ENCODE data around the gene ZFHX3. TPM values are rescaled to one million over a fixed set of nuclear protein-coding genes. Genes with fewer than 3 reads are reported as not detected.

ZFHX3 gene
- polyA plus RNA-seq, 4 donors, result 0.45 to 12.8 (median 2.7) TPM

- Histone ChIP-seq H3K4me1 (ENCODE audit: control insufficient read depth in 3 of 3, insufficient read depth in 2 of 3, low read depth in 1 of 3, low read length in 2 of 3) (peaks cover 0 to 27% (median 2%) of the 10 kb centered on the region in 3 donors), H3K27me3 (ENCODE audit: control insufficient read depth in 3 of 3, insufficient read depth in 3 of 3, low read length in 3 of 3) (no peaks in the 10 kb centered on the region), H3K9me3 (ENCODE audit: control insufficient read depth in 2 of 2, insufficient read depth in 1 of 2, low read depth in 1 of 2, low read length in 1 of 2) (no peaks in the 10 kb centered on the region), H3K4me3 (ENCODE audit: low read depth in 1 of 3, low read length in 3 of 3) (no peak overlapping the region), H3K36me3 (ENCODE audit: control insufficient read depth in 3 of 3, insufficient read depth in 2 of 3, low read depth in 1 of 3, low read length in 3 of 3) (peaks cover 0 to 5% (median 0%) of the 10 kb centered on the region in 3 donors), H3K27ac (ENCODE audit: low read depth in 1 of 3, low read length in 2 of 3) (no peak overlapping the region)
- DNase-seq, result no peak
- 82 to 92% (median 92%) methylated on average over 4 of the region's 4 CpGs for WGBS, 3 donors
- FAIRE-seq, result no peak
Measured at GRCh38 chr16:73041676-73042075, 6.3 kb downstream of the ZFHX3 start.

DNA sequence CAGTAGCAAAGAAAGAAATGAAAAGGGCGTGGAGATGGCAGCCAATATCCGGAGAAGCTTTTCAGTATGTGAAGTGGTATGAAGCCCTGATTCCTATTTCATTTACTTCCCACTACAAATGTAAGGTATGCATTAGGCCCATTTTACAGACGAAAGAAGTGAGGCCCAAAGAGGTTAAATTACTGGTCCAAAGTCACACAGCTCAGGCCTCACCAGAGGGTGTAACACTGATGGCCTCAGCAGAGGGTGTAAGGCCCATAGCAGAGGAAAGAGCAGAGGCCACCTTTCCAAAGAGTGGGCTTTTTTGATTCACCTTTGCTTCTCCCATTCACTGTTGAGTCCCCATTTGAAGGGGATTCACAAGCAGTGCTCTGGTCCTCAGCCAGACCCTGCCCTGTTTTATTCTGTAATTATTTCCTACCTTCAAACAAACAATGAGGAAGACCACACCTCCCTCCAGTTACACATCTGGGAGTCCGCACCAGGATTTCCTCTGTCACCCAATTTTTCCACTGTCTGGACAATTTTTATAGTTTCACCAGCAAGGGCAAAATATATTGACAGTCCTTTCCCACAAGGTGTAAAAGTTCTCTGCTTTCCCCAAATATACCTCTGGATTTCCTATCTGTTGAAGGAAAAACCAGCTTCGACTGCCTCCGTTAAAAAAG lies 7.1 kb downstream of the ZFHX3 start:
- H3K9me3 ChIP-seq (ENCODE audit: control insufficient read depth in 2 of 2, insufficient read depth in 1 of 2, low read depth in 1 of 2, low read length in 1 of 2), result no peaks in the 10 kb centered on the region
- H3K4me1 ChIP-seq (ENCODE audit: control insufficient read depth in 3 of 3, insufficient read depth in 2 of 3, low read depth in 1 of 3, low read length in 2 of 3), result peaks cover 0 to 27% (median 3%) of the 10 kb centered on the region in 3 donors
- 85 to 94% (median 92%) methylated on average over 6 of the region's 6 CpGs for WGBS, 3 donors
- no peak for DNase-seq
- no peak overlapping the region for H3K4me3 ChIP-seq (ENCODE audit: low read depth in 1 of 3, low read length in 3 of 3)
- H3K27me3 ChIP-seq (ENCODE audit: control insufficient read depth in 3 of 3, insufficient read depth in 3 of 3, low read length in 3 of 3), result no peaks in the 10 kb centered on the region
- no peak overlapping the region for H3K27ac ChIP-seq (ENCODE audit: low read depth in 1 of 3, low read length in 2 of 3)
- no peak for FAIRE-seq
- H3K36me3 ChIP-seq (ENCODE audit: control insufficient read depth in 3 of 3, insufficient read depth in 2 of 3, low read depth in 1 of 3, low read length in 3 of 3), result peaks cover 0 to 5% (median 0%) of the 10 kb centered on the region in 3 donors

- H3K36me3 ChIP-seq (ENCODE audit: control insufficient read depth in 3 of 3, insufficient read depth in 2 of 3, low read depth in 1 of 3, low read length in 3 of 3), result peaks cover 0 to 5% (median 0%) of the 10 kb centered on the region in 3 donors
- peaks cover 0 to 30% (median 3%) of the 10 kb centered on the region in 3 donors for H3K4me1 ChIP-seq (ENCODE audit: control insufficient read depth in 3 of 3, insufficient read depth in 2 of 3, low read depth in 1 of 3, low read length in 2 of 3)
- H3K9me3 ChIP-seq (ENCODE audit: control insufficient read depth in 2 of 2, insufficient read depth in 1 of 2, low read depth in 1 of 2, low read length in 1 of 2), result no peaks in the 10 kb centered on the region
- no peaks in the 10 kb centered on the region for H3K27me3 ChIP-seq (ENCODE audit: control insufficient read depth in 3 of 3, insufficient read depth in 3 of 3, low read length in 3 of 3)
- 79 to 86% (median 85%) methylated on average over 6 of the region's 6 CpGs for WGBS, 3 donors
- DNase-seq (no peak), FAIRE-seq (no peak)
- H3K27ac ChIP-seq (ENCODE audit: low read depth in 1 of 3, low read length in 2 of 3), result no peak overlapping the region
- H3K4me3 ChIP-seq (ENCODE audit: low read depth in 1 of 3, low read length in 3 of 3), result no peak overlapping the region
Measured at GRCh38 chr16:73040136-73040535, 7.8 kb downstream of the ZFHX3 start.

DNA sequence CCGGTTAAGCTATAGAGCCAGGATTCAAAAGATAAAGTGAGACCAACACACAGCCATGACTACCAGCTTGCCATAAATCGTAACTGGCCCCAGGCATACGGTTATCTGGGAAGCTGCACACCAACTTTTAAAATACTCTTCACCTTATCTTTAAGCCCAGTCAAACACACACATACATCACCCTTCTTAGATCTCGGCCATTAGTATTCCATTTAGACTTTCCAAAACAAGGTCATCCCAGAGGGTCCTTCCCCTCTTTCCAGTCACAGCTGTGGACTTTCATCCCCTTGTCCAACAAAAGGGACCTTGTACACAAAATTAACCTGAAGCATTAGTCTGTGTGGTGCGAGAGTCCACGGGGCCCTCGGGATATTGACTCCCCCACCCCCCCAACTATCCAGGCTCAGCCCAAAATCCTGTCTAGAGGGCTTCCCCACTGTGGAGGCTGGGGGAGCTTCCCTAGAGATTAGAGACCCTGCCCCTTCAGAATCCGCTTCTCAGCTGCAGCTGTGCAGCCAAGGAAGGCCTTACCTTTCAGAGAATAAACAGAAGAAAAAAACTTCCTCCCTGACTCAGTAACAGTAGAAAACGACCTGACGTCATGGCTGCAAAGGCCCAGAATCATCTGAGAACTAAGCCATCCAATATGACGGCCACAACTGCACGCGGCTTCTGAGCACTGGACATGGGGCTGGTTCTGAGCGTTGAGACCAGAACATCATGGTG lies 9.9 kb downstream of the ZFHX3 start:
- peak overlapping the region in 1 of 3 donors; percentile 8 for H3K27ac ChIP-seq (ENCODE audit: low read depth in 1 of 3, low read length in 2 of 3)
- 59 to 71% (median 70%) methylated on average over 14 of the region's 14 CpGs for WGBS, 3 donors
- FAIRE-seq, result no peak
- H3K36me3 ChIP-seq (ENCODE audit: control insufficient read depth in 3 of 3, insufficient read depth in 2 of 3, low read depth in 1 of 3, low read length in 3 of 3), result peaks cover 0 to 12% (median 0%) of the 10 kb centered on the region in 3 donors
- peak in 1 of 2 donors; percentile 57 for DNase-seq
- H3K4me3 ChIP-seq (ENCODE audit: low read depth in 1 of 3, low read length in 3 of 3), result no peak overlapping the region
- no peaks in the 10 kb centered on the region for H3K27me3 ChIP-seq (ENCODE audit: control insufficient read depth in 3 of 3, insufficient read depth in 3 of 3, low read length in 3 of 3)
- H3K9me3 ChIP-seq (ENCODE audit: control insufficient read depth in 2 of 2, insufficient read depth in 1 of 2, low read depth in 1 of 2, low read length in 1 of 2), result no peaks in the 10 kb centered on the region
- H3K4me1 ChIP-seq (ENCODE audit: control insufficient read depth in 3 of 3, insufficient read depth in 2 of 3, low read depth in 1 of 3, low read length in 2 of 3), result peaks cover 0 to 37% (median 3%) of the 10 kb centered on the region in 3 donors

GRCh38 chr16:73037331-73037745 lies 10.6 kb downstream of the ZFHX3 start:
- no peaks in the 10 kb centered on the region for H3K9me3 ChIP-seq (ENCODE audit: control insufficient read depth in 2 of 2, insufficient read depth in 1 of 2, low read depth in 1 of 2, low read length in 1 of 2)
- no peak for DNase-seq
- peaks cover 0 to 7% (median 0%) of the 10 kb centered on the region in 3 donors for H3K36me3 ChIP-seq (ENCODE audit: control insufficient read depth in 3 of 3, insufficient read depth in 2 of 3, low read depth in 1 of 3, low read length in 3 of 3)
- H3K27me3 ChIP-seq (ENCODE audit: control insufficient read depth in 3 of 3, insufficient read depth in 3 of 3, low read length in 3 of 3), result no peaks in the 10 kb centered on the region
- WGBS, 3 donors, result 50 to 73% (median 56%) methylated on average over 5 of the region's 5 CpGs
- H3K4me1 ChIP-seq (ENCODE audit: control insufficient read depth in 3 of 3, insufficient read depth in 2 of 3, low read depth in 1 of 3, low read length in 2 of 3), result peaks cover 0 to 43% (median 7%) of the 10 kb centered on the region in 3 donors
- peak overlapping the region in 1 of 3 donors; percentile 8 for H3K27ac ChIP-seq (ENCODE audit: low read depth in 1 of 3, low read length in 2 of 3)
- no peak for FAIRE-seq
- no peak overlapping the region for H3K4me3 ChIP-seq (ENCODE audit: low read depth in 1 of 3, low read length in 3 of 3)

DNA sequence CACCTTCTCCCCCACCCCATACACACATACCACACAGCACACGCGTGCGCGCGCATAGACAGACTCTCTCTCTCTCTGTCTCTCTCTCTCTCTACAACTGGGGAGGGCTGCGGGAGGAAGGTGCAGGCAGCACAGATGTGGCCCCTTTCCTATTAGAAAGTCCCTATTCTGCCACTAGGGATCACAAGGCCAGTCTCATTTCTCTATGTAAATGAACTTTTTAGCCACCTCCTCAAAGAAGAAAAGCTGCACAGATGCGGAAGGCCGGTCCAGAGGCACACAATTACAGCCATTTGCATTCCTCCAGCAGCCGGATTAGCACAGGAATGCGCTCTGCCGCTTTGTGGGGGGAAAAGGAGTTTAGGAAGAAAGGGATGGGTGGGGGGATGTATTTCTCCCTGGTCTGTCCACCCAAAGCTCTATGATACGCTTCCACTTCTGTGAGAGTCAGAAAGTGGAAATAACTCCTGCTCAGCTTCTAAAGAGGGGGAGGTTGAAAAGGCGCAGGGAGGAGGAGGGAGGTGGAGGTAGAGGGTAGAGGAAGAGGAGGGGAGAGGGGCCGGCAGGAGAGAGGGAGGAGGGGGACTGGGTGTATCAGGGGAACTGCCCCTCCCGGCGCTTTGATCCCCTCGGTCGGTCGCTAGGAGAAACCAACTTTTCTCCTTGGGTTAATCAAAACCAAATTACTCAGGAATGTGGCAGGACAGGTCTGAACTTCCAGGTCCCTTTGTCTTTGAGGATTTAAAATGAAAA lies 11.7 kb downstream of the ZFHX3 start:
- Histone ChIP-seq H3K9me3 (ENCODE audit: control insufficient read depth in 2 of 2, insufficient read depth in 1 of 2, low read depth in 1 of 2, low read length in 1 of 2) (no peaks in the 10 kb centered on the region), H3K27ac (ENCODE audit: low read depth in 1 of 3, low read length in 2 of 3) (peak overlapping the region in 1 of 3 donors; percentile 19), H3K36me3 (ENCODE audit: control insufficient read depth in 3 of 3, insufficient read depth in 2 of 3, low read depth in 1 of 3, low read length in 3 of 3) (peaks cover 0 to 7% (median 0%) of the 10 kb centered on the region in 3 donors), H3K4me1 (ENCODE audit: control insufficient read depth in 3 of 3, insufficient read depth in 2 of 3, low read depth in 1 of 3, low read length in 2 of 3) (peaks cover 0 to 47% (median 7%) of the 10 kb centered on the region in 3 donors), H3K27me3 (ENCODE audit: control insufficient read depth in 3 of 3, insufficient read depth in 3 of 3, low read length in 3 of 3) (no peaks in the 10 kb centered on the region), H3K4me3 (ENCODE audit: low read depth in 1 of 3, low read length in 3 of 3) (no peak overlapping the region)
- 46 to 57% (median 51%) methylated on average over 18 to 19 of the region's 19 CpGs for WGBS, 3 donors
- DNase-seq (no peak), FAIRE-seq (no peak)

DNA sequence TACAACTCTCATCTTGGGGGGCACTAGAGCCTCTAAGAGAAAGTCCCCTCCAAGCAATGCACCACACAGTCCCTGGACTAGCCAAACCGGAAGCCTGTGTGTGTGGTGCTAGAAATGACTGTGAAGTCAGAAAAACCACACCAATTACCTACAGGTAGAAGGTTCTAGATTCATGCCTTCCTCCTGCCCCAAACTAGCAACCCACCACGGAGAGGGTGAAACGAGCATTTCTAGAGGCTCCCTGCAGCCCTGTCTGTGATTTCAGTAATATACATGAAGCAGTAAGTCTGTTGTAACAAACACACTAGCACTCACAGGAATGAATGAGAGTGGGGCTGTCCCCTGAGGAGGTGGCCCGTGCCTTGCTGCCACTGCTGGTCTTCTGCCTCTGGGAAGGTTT lies 13.6 kb downstream of the ZFHX3 start:
- DNase-seq (no peak), FAIRE-seq (no peak)
- H3K4me3 ChIP-seq (ENCODE audit: low read depth in 1 of 3, low read length in 3 of 3), result no peak overlapping the region
- H3K4me1 ChIP-seq (ENCODE audit: control insufficient read depth in 3 of 3, insufficient read depth in 2 of 3, low read depth in 1 of 3, low read length in 2 of 3), result peaks cover 0 to 47% (median 10%) of the 10 kb centered on the region in 3 donors
- no peaks in the 10 kb centered on the region for H3K27me3 ChIP-seq (ENCODE audit: control insufficient read depth in 3 of 3, insufficient read depth in 3 of 3, low read length in 3 of 3)
- WGBS, 3 donors, result 68 to 89% (median 70%) methylated on average over 4 of the region's 4 CpGs
- H3K36me3 ChIP-seq (ENCODE audit: control insufficient read depth in 3 of 3, insufficient read depth in 2 of 3, low read depth in 1 of 3, low read length in 3 of 3), result peaks cover 0 to 7% (median 0%) of the 10 kb centered on the region in 3 donors
- H3K27ac ChIP-seq (ENCODE audit: low read depth in 1 of 3, low read length in 2 of 3), result no peak overlapping the region
- no peaks in the 10 kb centered on the region for H3K9me3 ChIP-seq (ENCODE audit: control insufficient read depth in 2 of 2, insufficient read depth in 1 of 2, low read depth in 1 of 2, low read length in 1 of 2)
